ENCODE results near the gene LARGE1. TPM values are rescaled to one million over a fixed set of nuclear protein-coding genes. Genes with fewer than 3 reads are reported as not detected.

Gene LARGE1
- total RNA-seq, 1 donor from 2014 or later, result 140 TPM

GRCh38 chr22:33807470-33807869 is 112.8 kb downstream of the LARGE1 start:
- no peak for ATAC-seq (ENCODE audit: poor library complexity)

GRCh38 chr22:33806191-33806590 is 114.1 kb downstream of the LARGE1 start:
- peak; percentile 8 for ATAC-seq (ENCODE audit: poor library complexity)
- intact Hi-C loops (cut with DNase I), result no loop called here
- no peak for DNase-seq

More at GRCh38 chr22:33807470-33807869, 112.8 kb downstream of the LARGE1 start:
- no peak for DNase-seq
- intact Hi-C loops (cut with DNase I), result no loop called here

GRCh38 chr22:33803371-33804282 is 116.6 kb downstream of the LARGE1 start:
- DNase-seq, result no peak
- ATAC-seq (ENCODE audit: poor library complexity), result peak; percentile 15
- intact Hi-C loops (cut with DNase I), result no loop called here

GRCh38 chr22:33798401-33798800 is 121.9 kb downstream of the LARGE1 start:
- DNase-seq (no peak), ATAC-seq (ENCODE audit: poor library complexity) (no peak)
- intact Hi-C loops (cut with DNase I), result no loop called here

GRCh38 chr22:33796494-33796893 is 123.8 kb downstream of the LARGE1 start:
- ATAC-seq (ENCODE audit: poor library complexity), result no peak
- intact Hi-C loops (cut with DNase I), result no loop called here

GRCh38 chr22:33793475-33793874 is 126.8 kb downstream of the LARGE1 start:
- DNase-seq (no peak), ATAC-seq (ENCODE audit: poor library complexity) (no peak)
- intact Hi-C loops (cut with DNase I), result no loop called here

More at GRCh38 chr22:33796494-33796893, 123.8 kb downstream of the LARGE1 start:
- no peak for DNase-seq

GRCh38 chr22:33792832-33793231 is 127.4 kb downstream of the LARGE1 start:
- no peak for DNase-seq
- intact Hi-C loops (cut with DNase I), result no loop called here
- ATAC-seq (ENCODE audit: poor library complexity), result peak; percentile 42

GRCh38 chr22:33789690-33790253 is 130.5 kb downstream of the LARGE1 start:
- ATAC-seq (ENCODE audit: poor library complexity) (no peak), DNase-seq (no peak)
- intact Hi-C loops (cut with DNase I), result loop anchor here (10.0 kb wide), 1 partner anchor 65 kb away; no protein-coding TSS in a partner anchor

GRCh38 chr22:33788927-33789326 is 131.3 kb downstream of the LARGE1 start:
- DNase-seq (no peak), ATAC-seq (ENCODE audit: poor library complexity) (no peak)
- intact Hi-C loops (cut with DNase I), result loop anchor here (10.0 kb wide), 1 partner anchor 64 kb away; no protein-coding TSS in a partner anchor

GRCh38 chr22:33787645-33788456 is 132.4 kb downstream of the LARGE1 start:
- DNase-seq (no peak), ATAC-seq (ENCODE audit: poor library complexity) (no peak)
- intact Hi-C loops (cut with DNase I), result loop anchor here (10.0 kb wide), 1 partner anchor 63 kb away; no protein-coding TSS in a partner anchor

GRCh38 chr22:33786149-33786548 is 134.1 kb downstream of the LARGE1 start:
- intact Hi-C loops (cut with DNase I), result loop anchor here (10.0 kb wide), 1 partner anchor 61 kb away; no protein-coding TSS in a partner anchor
- no peak for ATAC-seq (ENCODE audit: poor library complexity)

GRCh38 chr22:33785283-33785968 is 134.8 kb downstream of the LARGE1 start:
- intact Hi-C loops (cut with DNase I), result loop anchor here (10.0 kb wide), 1 partner anchor 61 kb away; no protein-coding TSS in a partner anchor
- ATAC-seq (ENCODE audit: poor library complexity) (no peak), DNase-seq (no peak)

More at GRCh38 chr22:33786149-33786548, 134.1 kb downstream of the LARGE1 start:
- no peak for DNase-seq

GRCh38 chr22:33781411-33781810 is 138.9 kb downstream of the LARGE1 start:
- DNase-seq (no peak), ATAC-seq (ENCODE audit: poor library complexity) (peak; percentile 91)
- intact Hi-C loops (cut with DNase I), result loop anchor here (10.0 kb wide), 1 partner anchor 57 kb away; no protein-coding TSS in a partner anchor

GRCh38 chr22:33780531-33781136 is 139.6 kb downstream of the LARGE1 start:
- no peak for ATAC-seq (ENCODE audit: poor library complexity)
- no peak for DNase-seq
- intact Hi-C loops (cut with DNase I), result loop anchor here (10.0 kb wide), 1 partner anchor 56 kb away; no protein-coding TSS in a partner anchor

- ATAC-seq (ENCODE audit: poor library complexity), result no peak
- no peak for DNase-seq
- intact Hi-C loops (cut with DNase I), result loop anchor here (10.0 kb wide), 1 partner anchor 136 kb away; no protein-coding TSS in a partner anchor
These were observed 141.0 kb downstream of the LARGE1 start for GRCh38 chr22:33779243-33779642.

- DNase-seq (no peak), ATAC-seq (ENCODE audit: poor library complexity) (no peak)
- intact Hi-C loops (cut with DNase I), result loop anchor here (10.0 kb wide), 1 partner anchor 138 kb away; no protein-coding TSS in a partner anchor
These were observed 143.8 kb downstream of the LARGE1 start for GRCh38 chr22:33776491-33776890.

GRCh38 chr22:33774781-33775180 is 145.5 kb downstream of the LARGE1 start:
- no peak for DNase-seq
- intact Hi-C loops (cut with DNase I), result loop anchor here (10.0 kb wide), 1 partner anchor 140 kb away; no protein-coding TSS in a partner anchor
- ATAC-seq (ENCODE audit: poor library complexity), result no peak

Measured in Right ventricle myocardium superior (tissue), 1 donor.